AG10803 (cell line): ENCODE data around the gene CACNA1I.

ENCODE experiments used
- DNase-seq: peaks from one replicate; pipeline ENCODE4 v3.0.0; 2010; ENCODE audit warnings: low read depth
- H3K4me3 ChIP-seq: 2 replicates; pipeline ENCODE4 v1.5.1; 2011; ENCODE audit warnings: mild to moderate bottlenecking, low read length, control low read depth
- CTCF ChIP-seq: conservative IDR thresholded peaks from 2 replicates; pipeline ENCODE4 v1.5.1; 2011; ENCODE audit warnings: mild to moderate bottlenecking, low read length, control low read depth, inconsistent platforms

Gene CACNA1I

DNA sequence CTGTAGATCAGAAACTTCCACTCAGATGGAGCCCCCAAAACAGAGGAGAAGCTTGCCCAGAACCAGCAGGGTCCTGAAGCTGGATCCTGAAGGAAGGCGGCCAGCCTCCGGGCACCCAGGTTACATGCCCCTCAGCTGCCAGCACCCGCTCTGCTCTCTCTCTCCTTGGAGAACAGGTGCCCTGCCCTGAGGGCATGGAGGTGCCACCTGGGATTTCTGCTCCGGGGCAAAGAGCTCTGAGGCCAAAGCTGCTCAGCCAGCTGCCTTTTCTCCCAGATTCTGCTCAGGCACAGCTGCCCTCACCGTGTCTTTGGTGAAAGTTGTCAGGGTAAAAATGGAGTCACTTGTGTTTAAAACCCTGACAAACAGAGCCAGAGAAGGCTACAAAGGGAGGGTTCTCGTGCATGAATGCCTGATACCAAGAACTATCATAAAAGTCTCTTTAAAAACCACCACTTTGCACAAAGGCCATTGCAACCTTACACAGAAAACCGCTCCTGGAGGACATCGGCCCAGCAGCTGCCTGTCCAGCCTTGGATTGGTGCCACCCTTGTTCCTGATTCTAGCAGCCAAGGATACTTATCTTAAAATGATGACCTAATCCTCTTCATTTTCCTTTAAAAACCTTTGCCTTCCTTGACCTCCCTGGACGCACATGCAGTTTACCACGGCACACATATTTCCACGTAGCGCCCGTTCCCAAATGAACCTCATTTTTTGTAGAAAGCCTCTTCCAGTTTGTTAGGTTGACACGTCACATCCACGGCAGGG lies 140.0 kb downstream of the CACNA1I start:
- no peak overlapping the region for H3K4me3 ChIP-seq
- no peak for DNase-seq
- no peak for TF ChIP-seq CTCF

DNA sequence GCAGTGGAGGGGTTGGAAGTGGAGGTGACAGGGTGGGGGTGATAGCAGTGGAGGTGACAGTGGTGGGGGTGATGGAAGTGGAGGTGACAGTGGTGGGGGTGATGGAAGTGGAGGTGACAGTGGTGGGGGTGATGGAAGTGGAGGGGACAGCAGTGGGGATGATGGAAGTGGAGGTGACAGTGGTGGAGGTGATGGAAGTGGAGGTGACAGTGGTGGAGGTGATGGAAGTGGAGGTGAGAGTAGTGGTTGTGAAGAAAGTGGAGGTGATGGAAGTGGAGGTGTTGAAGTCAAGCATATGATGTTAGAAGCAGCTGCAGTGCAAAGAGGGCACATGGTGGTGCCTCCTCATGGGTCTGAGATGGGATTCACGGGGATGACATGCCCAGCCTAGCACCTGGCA lies 141.5 kb downstream of the CACNA1I start:
- no peak for DNase-seq
- no peak overlapping the region for H3K4me3 ChIP-seq
- no peak for TF ChIP-seq CTCF

GRCh38 chr22:39712751-39713525 lies 142.4 kb downstream of the CACNA1I start:
- no peak overlapping the region for H3K4me3 ChIP-seq
- no peak for TF ChIP-seq CTCF

DNA sequence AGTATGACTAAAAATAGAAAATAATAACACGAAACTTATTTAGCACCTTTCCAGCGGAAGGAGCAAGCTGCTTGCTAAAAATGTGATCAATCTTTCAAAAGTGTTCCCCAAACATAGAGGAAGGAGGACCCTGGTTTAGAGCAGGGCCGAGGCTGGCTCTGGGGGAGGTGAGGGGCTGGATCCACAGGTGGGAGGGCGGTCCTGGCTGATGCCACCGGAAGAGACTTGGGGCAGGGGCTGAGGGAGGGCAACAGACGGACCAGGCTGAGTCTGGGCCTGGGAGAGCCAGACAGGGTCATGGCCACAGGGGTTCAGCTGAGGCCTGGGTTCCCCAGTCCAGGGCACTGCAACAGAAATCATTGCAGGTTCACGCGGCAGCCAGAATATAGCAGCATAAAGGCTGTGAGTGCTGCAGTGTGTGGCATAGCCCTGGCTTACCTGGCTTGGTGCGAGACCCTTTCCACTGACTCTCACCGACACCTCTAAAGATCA lies 143.3 kb downstream of the CACNA1I start:
- no peak overlapping the region for H3K4me3 ChIP-seq
- no peak for TF ChIP-seq CTCF
- no peak for DNase-seq

More at GRCh38 chr22:39712751-39713525, 142.4 kb downstream of the CACNA1I start:
- no peak for DNase-seq

GRCh38 chr22:39714321-39714720 lies 143.8 kb downstream of the CACNA1I start:
- no peak for TF ChIP-seq CTCF
- no peak overlapping the region for H3K4me3 ChIP-seq
- no peak for DNase-seq

DNA sequence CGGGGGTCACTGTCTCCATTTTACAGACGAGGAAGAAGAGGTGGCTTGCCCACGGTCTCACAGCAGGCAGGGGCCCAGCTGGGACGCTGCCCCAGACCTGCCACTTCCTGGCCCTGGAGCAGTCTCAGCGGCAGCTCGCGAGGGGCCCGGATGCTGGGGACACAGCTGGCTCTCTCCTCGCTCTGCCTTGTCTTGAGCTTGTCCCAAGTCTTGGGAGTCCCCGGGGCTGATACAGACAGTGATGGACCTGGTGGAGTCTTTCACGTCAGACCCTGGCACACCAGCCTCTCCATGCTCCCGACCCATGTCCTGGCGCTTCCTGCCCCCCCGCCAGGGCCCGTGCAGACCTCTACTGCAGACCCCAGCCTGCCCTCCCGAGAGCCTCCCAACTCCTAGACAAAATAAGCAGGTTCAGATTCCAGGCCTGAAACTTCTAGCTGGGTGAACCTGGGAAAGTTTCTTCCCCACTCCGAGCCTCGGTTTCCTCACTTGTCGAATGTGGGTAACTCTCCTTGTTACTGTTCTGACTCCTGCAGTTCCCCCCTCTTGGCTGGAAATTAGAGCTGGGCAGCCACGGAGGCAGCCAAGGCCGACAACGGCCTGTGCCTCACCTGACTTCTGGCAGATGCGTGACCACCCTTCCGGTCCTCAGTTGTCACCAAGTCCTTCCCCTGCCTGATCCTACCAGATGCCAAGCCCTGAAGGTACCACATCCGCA lies 145.4 kb downstream of the CACNA1I start:
- H3K4me3 ChIP-seq: no peak overlapping the region
- TF ChIP-seq CTCF: no peak
- DNase-seq: no peak
